GM10248 (cell line): ENCODE results near the gene VIPR2.

Experiments
- CTCF ChIA-PET: fragments of 300-600 bp; sonication (Branson Sonifier 250); formaldehyde crosslinking; extraction: SDS; loops from one replicate; lab custom pipeline; 2021; ENCODE audit warnings: antibody characterized with exemption; lab: Yijun Ruan, JAX
- POLR2A ChIA-PET: fragments of 350-650 bp; sonication (Branson Sonifier 250); formaldehyde crosslinking; extraction: SDS; loops from one replicate; lab custom pipeline; 2020; ENCODE audit warnings: antibody characterized with exemption; lab: Yijun Ruan, JAX
- DNase-seq: peaks from one replicate; pipeline ENCODE4 v3.0.0; 2012; ENCODE audit errors: extremely low spot score
- TF ChIP-seq, protein P1 (sequence below): IDR thresholded peaks from 2 replicates; pipeline ENCODE4 v1.5.1; 2012; ENCODE audit warnings: mild to moderate bottlenecking, low read depth; ENCODE audit errors: extremely low read depth, missing control alignments, control extremely low read depth

VIPR2 gene

DNA sequence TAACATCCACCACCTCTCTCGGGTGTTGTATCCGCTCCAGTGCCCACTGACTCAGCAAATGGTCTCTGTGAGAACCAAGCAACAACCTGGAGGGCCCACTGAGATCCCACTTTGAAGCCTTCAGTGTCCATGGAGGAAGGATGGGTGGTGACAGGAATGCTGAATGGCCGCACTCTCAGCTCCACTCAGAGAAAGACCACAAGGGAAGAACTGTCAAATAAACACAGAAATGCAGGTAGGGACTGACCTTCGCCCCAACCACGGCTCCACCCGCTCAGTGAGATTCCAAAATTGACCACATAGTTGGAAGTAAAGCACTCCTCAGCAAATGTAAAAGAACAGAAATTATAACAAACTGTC, 65.8 kb downstream of the VIPR2 start:
- no peak for DNase-seq
- ChIA-PET POLR2A (no interaction called here), CTCF (no interaction called here)
- TF ChIP-seq, protein P1, sequence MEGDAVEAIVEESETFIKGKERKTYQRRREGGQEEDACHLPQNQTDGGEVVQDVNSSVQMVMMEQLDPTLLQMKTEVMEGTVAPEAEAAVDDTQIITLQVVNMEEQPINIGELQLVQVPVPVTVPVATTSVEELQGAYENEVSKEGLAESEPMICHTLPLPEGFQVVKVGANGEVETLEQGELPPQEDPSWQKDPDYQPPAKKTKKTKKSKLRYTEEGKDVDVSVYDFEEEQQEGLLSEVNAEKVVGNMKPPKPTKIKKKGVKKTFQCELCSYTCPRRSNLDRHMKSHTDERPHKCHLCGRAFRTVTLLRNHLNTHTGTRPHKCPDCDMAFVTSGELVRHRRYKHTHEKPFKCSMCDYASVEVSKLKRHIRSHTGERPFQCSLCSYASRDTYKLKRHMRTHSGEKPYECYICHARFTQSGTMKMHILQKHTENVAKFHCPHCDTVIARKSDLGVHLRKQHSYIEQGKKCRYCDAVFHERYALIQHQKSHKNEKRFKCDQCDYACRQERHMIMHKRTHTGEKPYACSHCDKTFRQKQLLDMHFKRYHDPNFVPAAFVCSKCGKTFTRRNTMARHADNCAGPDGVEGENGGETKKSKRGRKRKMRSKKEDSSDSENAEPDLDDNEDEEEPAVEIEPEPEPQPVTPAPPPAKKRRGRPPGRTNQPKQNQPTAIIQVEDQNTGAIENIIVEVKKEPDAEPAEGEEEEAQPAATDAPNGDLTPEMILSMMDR, result no peak

DNA sequence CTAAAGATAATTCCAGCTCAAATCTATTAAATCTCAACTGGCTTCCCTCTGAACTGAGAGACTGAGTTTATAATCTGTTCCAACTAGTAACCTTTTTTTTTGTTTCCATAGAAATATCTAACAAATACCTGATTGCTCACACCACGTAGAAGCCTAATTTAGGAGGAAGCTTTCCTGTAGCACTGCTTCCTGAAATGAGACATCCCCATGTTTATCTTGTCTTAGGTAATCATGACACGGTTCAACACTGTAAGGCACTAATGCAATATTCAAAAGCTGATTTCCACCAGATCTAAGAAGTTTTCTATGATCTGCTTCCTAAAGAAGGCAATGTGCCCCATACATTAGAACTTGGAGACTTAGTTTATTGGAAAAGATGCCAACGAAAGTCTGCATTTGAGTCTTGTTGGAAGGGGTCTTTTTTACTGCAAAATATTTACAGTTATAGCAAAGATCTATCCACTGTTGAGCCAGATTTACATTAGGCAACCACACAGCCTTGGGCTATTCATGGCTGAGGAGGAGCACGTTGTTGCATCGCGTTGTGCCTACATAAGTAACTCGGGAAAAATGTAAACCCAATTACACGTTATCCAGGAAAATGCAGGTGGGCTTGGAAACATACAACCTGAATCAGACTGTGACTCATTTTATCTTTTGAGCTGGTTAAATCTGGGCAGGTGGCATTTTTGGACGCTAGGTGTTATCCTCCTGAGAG, 66.3 kb downstream of the VIPR2 start:
- ChIA-PET CTCF (no interaction called here), POLR2A (no interaction called here)
- TF ChIP-seq, protein P1, result no peak
- no peak for DNase-seq

DNA sequence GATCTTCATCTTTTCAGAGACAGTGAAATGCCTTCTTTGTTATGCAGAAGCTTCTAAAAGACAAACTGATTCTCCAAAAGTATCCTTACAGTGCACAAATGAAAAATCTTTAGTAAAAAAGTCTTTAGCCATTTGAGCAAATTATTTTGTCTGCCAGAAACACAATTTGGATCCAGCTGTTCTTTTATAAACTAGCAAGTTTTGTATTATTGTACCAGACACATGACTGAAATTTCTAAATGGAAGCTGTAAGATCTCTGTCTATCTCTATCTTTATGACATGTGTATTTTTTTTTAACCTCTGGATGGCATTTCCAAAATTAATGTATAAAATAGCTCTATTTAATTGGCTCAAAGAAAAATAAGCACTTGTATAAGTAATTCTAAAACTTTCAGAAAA, 68.3 kb downstream of the VIPR2 start:
- ChIA-PET POLR2A (no interaction called here), CTCF (interaction anchor here (0.8 to 1.3 kb wide), 2 partner anchors 10 to 41 kb away, joined by 3 read pairs; no protein-coding TSS in a partner anchor)
- TF ChIP-seq, protein P1, result no peak
- no peak for DNase-seq

DNA sequence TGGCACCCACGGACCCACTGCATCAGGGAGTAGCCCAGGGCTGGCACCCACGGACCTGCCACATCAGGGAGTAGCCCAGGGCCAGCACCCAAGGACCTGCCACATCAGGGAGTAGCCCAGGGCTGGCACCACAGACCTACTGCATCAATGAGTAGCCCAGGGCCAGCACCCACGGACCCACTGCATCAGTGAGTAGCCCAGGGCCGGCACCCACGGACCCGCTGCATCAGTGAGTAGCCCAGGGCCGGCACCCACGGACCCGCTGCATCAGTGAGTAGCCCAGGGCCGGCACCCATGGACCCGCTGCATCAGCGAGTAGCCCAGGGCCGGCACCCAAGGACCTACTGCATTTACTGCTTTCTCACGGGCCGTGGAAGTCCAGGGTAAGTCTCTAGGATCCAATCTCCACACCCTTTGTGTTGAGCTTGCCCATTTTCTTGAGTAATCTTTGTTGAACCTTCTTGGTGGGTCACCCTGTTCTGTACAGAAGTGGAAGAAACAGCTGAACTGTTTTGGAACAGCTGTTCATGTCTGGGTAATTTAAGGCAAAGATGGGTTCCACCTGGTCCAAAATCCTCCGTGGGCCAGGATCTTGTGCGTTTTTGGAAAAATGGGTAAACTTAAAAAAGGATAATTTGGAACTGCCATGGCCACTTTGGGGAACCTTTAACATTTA, 69.0 kb downstream of the VIPR2 start:
- POLR2A ChIA-PET, result no interaction called here
- no peak for DNase-seq
- CTCF ChIA-PET, result interaction anchor here (0.8 to 1.3 kb wide), 2 partner anchors 10 to 42 kb away, joined by 3 read pairs; no protein-coding TSS in a partner anchor
- TF ChIP-seq, protein P1, result no peak

DNA sequence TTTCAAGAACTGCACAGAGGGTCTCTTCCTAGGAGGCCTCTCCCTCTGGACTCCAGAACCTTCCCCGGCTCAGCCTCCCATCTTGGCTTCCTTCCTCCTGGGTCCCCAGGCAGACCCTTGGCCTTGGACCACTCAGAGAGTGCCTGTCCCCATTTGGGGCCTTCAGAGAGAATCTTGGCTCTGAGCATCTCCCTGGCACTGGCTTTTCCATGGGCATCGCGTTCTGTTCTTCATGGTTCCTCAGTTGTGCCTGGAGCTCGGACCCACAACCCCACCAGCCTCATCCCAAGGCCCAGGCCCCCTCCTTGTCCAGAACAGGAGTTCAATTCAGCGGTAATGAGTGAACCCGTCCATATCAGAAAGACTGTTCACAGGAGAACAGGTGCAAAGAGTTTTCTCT, 73.4 kb downstream of the VIPR2 start:
- TF ChIP-seq, protein P1, result no peak
- POLR2A ChIA-PET, result no interaction called here
- CTCF ChIA-PET, result no interaction called here
- no peak for DNase-seq

DNA sequence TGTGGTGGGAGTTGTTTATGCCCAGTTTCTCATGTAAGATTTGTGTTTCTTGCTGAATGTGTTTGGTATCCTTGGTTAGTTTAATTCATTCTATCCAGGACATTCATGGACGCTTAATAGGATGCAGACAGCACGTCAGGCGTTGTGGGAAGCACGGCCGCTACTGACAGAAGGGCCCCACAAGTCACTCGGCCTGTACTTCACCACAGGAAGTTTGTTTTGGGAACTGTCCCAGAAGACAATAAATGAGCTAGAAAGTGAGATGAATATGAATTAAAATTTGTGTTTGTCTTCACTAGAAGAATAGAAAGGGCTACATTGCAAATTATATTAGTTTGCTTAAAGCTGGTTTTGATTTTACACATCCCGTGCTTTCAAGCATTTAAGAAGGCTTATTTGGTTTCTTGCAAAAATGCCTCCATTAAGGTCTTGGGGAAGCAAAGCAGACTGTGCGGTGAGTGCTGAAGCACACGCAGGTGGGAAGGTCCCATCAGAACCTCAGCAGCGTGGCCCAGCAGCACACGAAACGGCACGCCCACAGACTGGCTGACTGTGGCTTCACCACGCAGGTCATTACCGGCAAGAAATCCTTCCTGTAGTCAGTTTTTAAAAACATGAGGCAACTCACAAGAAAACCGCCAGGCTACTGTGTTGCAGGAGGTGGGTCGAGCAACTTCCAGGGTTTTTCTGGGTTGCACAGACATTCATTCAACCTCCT, 74.1 kb downstream of the VIPR2 start:
- no peak for DNase-seq
- CTCF ChIA-PET, result no interaction called here
- POLR2A ChIA-PET, result no interaction called here
- TF ChIP-seq, protein P1, result no peak
